GM19372 (cell line): Measurements from ENCODE around the gene AKAP12.
"Not testable (repeated sequence)": the region's sequence is repeated elsewhere in the genome, so short reads cannot be mapped to it uniquely, and the experiment has no call there.

Source experiments
- ATAC-seq: cut with Tn5 transposase; IDR thresholded peaks from one replicate; pipeline ENCODE4 v1.9.1; 2021; ENCODE audit warnings: mild to moderate bottlenecking, low read depth, moderate library complexity; ENCODE audit not compliant: unreplicated experiment

The AKAP12 gene

DNA sequence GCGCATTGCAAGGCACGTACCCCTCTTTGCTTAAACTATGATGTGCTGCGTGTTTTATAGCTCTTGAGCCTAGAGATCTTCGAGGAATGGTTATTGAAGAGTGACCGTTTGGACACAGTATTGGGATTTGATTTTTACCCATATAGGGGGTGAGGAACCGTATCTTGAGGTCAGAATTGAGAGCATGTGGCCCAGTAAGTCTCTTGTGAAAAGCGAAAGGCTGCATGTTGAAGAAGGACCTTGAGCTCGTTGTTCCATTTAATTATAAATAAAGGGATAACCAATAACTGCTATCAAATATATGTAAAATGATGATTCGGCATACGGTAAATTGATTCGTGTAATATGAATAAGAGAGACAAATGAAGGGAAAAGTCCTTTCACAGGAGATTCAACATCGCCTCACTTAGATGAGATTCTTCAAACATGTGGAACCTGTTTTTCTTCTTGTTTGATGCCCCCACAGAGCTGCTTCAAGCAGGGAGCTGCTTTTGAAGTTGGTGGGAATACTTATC is 66.6 kb downstream of the AKAP12 start:
- ATAC-seq: no peak

DNA sequence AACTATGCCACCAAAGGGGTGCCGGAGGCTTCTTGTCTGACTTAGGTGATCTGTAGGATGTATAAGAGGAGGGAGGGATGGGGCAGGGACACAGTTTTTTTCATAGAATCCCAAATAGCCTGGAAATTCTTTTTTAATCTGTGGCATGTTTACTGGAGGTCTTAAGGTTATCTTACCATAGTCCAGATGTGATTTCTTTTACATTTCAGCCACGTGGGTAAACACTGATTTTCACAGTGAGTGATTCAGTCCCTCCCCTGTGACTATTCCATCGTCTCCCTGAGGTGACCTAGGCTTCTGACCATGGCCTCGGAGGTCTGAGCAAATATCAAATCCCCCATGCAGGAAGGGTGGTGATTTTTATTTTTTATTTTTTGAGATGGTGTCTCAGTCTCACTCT is 67.7 kb downstream of the AKAP12 start:
- ATAC-seq: no peak

DNA sequence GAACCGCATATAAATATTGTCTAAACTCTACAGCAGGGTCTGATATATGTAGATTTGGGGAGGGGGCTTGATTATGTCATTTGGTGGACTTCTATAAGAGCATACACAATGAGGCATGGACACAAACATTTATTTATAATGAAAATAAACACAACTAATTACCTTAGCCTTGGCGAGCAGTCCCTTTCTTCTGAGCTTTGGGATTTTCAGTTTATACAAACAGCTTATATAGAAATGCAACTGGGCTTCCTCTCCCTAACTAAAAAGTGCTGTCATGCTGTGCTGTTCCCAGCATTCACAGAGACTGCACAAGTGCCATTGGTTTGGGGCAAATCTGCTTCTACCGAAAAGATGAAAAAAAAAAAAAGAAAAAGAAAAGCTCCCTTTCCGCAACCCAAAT is 69.9 kb downstream of the AKAP12 start:
- no peak for ATAC-seq

DNA sequence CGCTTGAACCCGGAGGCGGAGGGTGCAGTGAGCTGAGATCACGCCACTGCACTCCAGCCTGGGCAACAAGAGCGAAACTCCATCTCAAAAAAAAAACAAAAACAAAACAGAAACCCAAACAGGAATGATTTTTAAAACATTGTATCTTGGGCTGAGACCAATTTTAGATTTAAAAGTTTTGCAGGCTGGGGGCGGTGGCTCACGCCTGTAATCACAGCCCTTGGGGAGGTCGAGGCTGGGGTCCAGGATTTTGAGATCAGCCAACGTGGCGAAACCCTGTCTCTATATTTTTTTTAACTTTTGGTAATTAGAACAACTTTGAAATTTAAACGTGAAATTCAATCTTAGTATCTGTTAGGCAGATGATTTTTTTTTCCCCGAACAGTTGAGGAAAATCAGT is 70.5 kb downstream of the AKAP12 start:
- no peak for ATAC-seq

DNA sequence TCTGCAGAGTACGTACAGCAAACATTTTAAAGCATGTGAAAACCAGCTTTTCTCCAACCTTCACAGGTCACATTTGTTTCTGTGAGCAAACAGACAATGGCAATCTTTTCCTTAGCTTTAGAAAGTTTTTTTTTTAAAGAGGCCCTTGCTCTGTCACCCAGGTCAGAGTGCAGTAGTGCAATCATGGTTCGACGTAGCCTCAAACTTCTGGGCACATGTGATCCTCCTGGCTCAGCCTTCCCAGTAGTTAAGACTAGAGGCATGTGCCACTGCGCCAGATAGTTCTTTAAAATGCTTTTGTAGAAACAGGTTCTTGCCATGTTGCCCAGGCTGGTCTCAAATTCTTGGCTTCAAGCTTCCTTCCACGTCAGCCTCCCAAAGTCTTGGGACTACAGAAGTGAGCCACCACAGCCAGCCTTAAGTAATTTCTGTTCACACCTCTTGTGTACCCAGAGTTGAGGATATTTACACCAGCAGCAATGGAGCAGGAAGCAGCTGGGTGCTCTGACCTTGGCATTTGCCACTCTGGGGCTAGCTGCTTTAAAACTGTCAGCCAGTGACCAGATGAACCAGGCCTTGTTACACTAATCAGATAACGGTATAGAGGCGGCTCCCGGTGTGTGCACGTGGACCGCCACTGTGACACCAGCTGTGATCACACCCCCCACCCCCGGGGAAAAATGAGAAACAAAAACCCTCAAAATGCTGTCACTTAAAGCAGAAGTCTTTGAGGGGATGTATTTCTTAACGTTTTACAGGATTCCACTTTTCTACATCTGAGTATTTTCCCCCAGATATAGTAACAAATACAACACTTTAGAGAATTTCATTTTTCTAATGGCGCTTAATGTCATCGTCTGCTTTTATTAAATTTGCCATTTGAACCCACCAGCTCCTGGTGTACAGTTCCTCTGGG is 71.3 kb downstream of the AKAP12 start:
- ATAC-seq: no peak

DNA sequence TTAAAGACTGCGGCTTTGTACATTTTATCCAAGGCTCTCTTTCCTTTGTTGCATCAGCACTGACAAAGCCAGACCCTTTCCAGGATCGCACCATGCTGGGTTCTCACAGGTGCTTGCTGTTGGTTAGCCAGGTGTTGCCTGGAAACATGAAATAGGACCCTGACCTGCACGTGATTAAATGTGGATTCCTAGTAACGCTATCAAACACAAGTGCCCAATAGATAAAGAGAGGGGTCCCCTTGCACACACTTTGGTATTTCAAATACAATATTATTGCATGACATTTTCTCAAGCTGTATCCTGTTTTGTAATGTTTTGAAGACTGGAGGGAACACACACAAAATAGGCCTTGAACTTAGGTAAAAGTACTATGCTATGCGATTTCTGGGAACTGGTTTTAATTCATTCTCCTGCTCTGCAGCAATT is 73.3 kb downstream of the AKAP12 start:
- ATAC-seq: no peak

DNA sequence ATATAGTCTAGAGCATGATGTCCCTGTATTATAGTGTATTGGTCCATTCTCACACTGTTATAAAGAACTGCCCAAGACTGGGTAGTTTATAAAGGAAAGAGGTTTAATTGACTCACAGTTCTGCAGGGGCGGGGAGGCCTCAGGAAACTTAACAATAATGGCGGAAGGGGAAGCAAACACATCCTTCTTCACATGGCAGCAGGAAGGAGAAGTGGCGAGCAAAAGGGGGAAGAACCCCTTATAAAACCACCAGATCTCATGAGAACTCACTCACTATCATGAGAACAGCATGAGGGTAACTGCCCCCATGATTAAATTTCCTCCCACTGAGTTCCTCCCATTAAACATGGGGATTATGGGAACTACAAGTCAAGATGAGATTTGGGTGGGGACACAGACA is 75.9 kb downstream of the AKAP12 start:
- ATAC-seq: not testable (repeated sequence)

DNA sequence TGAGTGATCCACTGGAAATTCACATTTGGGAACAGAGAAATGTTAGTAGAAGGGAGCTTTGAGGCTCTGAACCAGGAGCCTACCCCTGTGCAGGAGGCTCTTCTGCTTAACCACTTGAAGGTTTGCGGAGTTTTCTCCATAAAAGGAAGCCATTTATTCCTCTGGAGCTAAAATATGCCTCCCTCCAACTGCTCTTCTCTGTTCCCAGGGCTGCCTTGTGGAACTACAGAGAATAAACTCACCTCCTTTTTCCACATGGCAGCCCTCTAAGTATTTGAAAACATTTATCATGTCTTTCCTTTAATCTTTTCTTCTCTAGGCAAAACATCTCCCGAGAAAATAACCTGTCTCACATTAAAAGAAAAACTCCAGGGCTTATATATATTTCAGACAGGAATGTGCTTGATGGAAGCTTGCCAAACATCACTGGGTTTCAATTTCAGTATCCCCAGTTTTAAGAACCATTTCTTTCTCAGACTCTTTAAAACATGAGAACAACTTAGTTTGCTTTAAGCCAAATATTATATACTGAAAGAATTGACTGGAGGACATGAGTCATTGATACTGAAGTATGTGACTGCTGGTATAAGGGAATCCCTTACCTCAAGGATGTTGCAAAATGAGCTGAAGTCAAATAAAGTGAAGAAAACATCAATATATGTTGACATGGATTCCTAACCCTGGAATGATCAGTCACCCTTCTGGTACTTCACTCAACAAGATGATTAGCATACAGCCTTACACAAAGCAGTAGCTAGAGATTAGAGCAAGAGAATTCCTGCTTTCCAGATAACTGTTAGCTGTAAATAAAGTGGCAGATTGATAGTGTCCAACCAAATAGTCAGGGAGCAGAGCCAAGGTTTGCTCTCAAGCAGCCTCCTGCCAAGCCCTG is 77.6 kb downstream of the AKAP12 start:
- no peak for ATAC-seq

DNA sequence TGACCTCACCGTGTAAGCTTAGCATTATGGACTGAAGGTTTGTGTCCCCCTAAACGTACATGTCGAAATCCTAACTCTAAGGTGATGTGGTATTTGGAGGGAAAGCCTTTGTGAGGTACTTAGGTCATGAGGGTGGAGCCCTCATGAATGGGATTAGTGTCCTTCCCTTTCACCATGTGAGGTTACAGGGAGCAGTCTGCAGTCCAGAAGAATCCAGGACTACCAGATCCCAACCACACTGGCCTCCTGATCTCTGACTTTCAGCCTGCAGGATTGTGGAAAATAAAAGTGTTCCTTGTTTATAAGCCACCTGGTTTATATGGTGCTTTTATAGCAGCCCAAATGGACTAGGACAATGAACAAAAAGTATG is 78.2 kb downstream of the AKAP12 start:
- no peak for ATAC-seq

DNA sequence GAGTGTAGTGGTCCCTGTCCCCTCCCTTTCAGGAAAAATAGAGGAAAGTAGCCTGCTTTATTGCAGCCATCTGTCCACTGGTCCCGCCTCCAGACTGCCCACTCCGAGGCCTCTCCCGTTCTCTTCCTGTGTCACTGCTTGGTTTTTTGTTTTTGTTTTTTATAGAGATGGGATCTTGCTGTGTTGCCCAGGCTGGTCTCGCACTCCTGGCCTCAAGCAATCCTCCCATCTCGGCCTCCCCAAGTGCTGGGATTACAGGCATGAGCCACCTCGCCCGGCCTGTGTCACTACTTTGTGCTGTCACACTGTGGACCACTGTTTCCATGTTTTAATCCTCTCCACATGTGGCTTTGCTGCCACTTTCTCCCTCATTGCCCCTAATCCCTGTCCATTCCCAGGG is 80.4 kb downstream of the AKAP12 start:
- ATAC-seq: no peak

DNA sequence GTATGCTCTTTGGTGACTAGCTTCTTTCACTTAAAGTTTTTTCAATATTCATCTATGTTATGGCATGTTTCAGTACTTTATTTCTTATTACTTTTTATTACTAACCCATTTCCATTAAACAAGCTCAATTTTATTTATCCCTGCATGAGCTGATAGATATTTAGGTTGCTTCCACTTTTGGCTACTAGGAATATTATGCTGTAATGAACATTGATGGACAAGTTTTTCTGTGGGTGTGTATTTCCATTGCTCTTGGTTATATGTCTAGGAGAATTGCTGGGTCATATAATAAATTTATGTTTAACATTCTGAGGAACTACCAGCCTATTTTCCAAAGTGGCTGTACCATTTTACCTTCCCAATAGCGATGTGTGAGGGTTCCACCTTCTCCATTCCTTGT is 81.7 kb downstream of the AKAP12 start:
- ATAC-seq: no peak

DNA sequence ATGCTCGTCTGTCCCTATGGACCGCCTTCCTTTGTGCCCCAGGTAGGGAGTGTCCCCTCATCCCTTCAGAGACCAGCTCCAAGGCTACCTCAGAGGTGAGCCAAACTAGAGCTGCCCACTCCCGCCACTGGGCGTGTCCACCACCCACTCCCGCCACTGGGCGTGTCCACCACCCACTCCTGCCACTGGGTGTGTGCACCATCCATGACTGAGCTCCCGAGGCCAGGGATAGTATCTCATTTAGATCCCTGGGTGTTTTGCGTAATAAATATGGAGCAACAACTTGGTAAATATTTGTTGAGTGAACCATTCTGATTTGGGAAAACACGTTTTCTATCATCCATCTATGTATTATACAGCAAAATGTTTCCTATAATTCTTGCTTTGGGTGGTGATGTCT is 82.8 kb downstream of the AKAP12 start:
- ATAC-seq: no peak

DNA sequence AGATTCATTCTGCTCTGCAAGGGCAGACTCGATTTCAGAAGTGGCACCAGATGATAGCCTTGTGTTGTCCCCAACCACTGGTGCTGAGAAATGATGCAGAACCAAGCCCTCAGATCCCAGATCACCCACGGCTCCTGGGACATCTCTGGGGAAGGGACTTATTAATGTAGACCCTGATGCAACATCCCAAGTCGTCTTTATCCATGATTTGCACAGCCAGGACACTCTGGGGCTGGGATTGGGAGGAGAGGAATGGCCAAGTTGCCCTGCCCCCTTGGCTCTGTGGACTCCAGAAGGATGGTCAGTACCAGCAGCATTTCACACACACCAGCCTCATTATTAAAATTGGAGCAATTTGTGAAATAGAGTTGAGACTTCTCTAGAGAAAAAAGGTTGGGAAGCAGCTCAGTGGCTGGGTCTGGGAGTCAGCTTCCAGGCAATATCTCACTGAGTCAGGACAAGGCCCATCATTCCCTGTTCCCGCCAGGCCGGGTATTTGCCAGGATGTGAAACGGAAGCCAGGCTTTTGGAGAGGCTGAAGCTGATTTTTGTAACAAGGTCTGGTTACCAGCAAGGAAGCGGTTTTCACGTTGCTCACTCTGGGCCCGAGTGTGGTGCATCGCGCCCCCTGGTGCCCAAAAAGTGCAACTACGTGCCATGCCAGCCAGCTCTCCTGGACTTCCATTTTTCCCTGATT is 84.2 kb downstream of the AKAP12 start:
- ATAC-seq: peak; percentile 75

DNA sequence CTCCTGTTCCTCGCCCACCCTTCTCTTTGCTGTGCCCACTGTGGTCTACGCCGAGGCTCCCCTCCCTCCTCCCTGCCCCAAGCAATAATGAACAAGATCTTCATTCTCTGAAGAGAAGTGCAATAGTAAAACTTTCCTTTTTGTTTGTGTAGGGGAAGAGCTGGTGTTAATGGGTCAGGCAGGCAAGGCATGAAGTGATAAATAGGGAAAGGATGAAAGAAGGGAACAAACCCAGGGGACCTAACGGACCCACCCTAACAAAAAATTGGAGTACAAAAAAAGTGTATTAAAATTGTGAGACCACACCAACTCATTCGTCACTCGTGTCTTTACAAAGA is 84.7 kb downstream of the AKAP12 start:
- no peak for ATAC-seq

DNA sequence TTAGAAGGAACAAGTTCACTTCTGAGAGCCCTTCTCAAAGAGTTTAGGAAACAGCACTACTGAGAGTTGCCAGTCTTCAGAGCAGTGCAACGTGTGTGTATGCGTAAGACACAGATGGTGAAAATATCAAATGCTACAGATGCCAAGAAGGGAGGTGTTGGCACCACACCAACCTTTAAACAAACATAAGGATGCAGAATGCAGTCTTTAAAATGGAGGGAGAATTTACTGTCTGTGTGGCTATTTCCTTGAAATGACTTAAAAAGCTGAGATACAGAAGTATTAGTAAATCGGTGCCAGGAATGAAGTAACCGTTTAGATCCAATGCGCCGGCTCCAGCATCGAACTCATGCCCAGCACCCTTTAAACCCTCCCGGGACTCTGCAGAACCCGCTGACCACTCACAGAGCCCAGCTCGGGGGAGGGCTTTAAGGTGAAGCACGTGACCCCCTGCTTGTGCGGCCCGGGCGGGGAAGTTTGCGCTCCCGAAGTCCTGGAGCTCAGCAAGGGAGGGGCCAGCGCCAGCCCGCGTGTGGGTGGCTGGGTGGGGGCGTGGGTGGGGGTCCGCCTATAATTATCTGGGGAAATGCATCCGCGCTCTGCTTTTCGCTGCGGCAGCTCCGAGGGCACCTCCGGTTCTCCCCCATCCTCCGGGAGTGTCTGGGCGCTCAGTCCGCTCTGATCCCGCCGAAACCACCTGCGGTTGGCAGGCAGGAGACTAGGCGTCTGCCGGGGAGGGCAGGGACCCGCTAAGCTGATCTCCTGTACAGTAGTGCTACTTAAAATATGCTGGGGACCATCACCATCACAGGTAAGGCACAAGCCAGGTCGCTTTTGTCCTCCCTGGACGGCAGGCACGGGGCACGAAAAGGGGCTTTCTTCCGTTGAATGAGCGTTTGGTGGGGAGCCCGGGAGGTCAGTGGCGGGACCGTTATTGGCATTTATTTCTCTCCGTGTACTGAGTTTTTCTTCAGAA is 85.6 kb downstream of the AKAP12 start:
- ATAC-seq: no peak

DNA sequence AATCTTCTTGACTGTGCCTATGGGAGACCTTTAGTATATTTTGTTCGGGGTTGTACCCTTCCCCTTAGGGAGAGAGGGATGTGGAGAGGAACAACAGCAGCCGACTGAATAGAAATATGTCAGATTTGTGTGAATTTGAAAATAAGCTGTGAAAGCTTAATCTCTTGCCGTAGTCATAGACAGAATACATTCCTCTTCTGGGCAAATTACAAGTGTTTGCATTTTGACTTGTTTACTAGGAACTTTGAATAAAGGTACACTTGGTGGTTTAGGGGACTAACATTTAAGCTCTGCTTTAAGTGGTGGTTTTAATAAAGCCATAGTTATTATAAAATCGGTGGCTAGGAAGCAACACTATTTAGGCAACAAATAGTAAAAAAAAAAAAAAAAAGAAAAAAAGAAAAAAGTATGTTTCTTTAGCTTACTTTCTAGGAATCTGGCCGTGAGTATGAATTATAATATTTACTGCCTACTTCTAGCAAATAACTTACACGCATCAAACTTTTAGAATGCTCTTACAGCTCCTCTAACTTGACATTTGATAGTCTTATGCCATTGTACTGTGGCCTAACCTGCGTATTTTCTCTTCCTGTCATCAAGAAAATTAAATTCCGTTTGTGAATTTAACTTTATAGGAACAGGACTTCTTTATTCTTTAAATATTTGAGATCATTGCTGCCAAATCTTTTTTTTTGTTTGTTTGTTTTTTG is 86.5 kb downstream of the AKAP12 start:
- no peak for ATAC-seq

DNA sequence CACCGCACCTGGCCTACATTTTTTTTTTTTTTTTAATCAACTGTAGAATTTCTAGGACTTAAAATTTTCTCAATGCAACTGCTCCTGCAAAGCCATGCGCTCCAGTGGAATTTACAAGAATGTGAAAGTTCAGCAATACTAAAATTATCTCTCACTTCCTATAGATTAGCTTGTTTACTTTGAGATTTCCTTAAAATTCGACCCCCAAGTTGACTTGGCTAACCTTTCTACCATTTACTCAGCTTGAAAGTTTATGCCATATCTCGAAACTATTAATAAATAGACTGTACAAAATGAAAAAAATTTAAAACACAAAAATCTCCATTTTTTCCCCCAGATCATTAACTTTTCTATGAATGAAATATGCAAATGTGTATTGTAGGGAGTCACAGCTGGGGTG is 87.3 kb downstream of the AKAP12 start:
- ATAC-seq: no peak

DNA sequence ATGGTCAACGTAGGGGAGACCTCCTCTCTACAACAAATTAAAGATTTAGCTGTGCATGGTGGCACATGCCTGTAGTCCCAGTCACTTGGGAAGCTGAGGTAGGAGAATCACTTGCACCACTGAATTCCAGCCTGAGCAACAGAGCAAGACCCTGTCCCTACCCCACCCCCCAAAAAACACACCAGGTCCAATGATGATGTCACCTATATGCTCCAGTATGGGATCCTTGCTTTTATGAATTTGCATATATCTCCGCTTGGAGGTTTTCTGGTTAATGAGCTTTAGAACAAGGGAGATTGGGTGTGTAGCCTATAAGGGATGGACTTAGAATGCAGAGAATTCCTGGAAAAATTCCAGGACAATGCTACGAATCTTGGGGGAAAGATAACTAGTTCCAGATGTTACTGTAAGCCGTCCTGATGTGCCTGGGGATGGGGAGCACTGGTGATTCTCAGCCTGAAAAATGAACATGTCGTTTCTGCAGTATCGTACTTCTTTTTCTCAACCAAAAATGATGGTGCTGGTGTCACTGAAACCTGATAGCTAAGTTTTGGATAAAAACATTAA is 90.4 kb downstream of the AKAP12 start:
- no peak for ATAC-seq

DNA sequence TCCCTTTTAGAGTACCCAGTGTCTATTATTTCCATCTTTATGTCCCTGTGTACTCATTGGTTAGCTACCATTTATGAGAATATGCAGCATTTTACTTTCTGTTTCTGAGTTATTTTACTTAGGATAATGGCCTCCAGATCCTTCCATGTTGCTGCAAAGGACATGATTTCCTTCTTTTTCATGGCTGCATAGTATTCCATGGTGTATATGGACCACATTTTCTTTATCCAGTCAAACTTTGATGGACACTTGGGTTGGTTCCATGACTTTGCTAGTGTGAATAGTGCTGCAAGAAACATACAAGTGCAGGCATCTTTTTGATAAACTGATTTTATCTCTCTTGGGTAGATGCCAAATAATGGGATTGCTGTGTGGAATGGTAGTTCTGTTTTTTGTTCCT is 96.2 kb downstream of the AKAP12 start:
- no peak for ATAC-seq
